Hematopoietic multipotent progenitor cell treated with erythropoietin and hydrocortisone succinate and interleukin-3 and kit ligand, for 17 days (in vitro differentiated cells): ENCODE measurements around the gene NUTF2.

Experiments
- DNase-seq: peaks from one replicate; pipeline ENCODE4 v3.0.0-alpha.2; 2015; ENCODE audit warnings: low spot score

NUTF2 gene

DNA sequence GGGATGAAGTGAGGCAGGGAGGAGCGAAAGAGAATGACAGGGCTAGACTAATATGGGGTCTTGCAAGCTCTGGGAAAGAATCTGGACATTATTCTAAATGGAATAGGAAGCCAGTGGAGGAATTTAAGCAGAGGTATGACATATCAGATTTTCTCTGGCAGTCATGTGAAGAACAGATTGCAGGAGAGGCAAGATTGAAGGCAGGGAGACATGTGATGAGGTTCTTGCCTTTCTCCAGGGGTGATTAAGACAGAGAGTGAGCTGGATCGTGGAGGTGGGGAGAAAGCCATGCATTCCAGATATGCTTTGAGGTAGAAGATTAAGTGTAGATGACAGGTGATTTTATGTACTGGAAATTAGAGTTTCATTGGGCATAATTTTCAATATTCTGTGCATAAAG, 8.9 kb upstream of the NUTF2 start:
- no peak for DNase-seq

DNA sequence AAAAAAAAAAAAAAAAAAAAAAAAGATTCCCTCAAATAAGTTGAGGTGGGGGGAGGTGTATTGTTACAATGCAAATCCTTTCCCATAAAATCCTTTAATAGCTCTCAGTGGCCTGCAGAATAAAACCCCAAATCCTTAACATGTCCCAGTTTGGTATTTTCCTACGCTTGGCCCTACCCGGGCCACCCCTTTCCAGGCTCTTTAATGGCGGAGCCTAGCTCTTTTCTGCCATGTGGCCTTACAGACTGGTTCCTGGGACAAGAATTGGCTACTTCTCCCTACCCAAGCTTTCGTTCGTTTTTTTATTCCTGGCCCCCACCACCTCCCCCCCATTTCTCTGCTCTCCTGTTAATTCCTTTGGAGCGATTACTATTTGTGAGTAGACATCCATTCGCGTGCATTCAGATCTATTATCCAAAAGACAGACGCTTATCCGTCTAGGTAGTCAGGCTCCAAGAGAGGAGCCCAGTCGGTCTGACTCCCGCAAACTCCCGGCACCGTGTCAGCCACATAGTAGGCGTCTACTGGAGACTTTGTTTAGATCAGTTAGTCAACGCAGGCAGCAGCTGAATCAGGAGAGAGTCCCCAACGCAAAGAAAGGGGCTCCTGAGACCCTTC, 5.4 kb upstream of the NUTF2 start:
- no peak for DNase-seq

DNA sequence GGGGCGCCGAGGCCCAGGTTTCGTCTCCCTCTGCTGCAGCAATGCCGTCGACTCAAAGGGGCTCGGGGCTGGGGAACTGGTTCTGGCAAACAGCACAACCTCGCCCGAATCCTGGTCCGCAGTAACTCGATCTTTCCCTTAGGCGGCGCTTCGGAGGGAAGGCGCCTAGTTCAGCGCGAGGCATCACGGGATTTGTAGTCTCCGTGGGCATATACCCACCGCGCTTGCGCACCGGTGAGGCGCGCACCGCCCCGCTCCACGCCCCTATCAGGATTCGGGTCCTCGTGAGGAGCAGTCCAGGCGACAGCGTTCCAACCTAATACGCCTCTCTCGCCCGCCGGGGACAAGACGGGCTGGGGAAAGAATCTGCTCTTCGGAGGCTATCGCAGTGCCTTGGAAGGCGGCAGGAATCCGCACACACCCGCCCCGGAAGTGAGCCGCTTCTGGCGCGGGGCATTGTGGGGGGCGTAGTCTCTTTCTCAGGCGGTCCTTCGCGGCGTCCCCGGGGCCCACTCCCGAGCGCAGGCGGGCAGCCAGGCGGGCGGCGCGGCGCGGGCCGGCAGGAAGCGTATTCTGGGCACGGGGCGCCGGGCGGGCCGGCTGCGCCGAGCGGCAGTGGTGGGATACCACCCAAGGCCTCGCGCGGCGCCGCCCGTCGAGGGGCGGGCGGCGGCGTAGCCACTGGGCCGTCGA, 4.8 kb upstream of the NUTF2 start, which contains the start of gene THAP11:
Gene THAP11 (plus strand): TSS at position 505 of the 693 bp plus-strand sequence. CDS start 235 bp downstream, outside the sequence.
- DNase-seq, result peak; percentile 99

DNA sequence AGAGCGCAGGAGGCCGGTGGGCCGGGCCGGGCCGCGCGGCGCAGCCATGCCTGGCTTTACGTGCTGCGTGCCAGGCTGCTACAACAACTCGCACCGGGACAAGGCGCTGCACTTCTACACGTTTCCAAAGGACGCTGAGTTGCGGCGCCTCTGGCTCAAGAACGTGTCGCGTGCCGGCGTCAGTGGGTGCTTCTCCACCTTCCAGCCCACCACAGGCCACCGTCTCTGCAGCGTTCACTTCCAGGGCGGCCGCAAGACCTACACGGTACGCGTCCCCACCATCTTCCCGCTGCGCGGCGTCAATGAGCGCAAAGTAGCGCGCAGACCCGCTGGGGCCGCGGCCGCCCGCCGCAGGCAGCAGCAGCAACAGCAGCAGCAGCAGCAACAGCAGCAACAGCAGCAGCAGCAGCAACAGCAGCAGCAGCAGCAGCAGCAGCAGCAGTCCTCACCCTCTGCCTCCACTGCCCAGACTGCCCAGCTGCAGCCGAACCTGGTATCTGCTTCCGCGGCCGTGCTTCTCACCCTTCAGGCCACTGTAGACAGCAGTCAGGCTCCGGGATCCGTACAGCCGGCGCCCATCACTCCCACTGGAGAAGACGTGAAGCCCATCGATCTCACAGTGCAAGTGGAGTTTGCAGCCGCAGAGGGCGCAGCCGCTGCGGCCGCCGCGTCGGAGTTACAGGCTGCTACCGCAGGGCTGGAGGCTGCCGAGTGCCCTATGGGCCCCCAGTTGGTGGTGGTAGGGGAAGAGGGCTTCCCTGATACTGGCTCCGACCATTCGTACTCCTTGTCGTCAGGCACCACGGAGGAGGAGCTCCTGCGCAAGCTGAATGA, 4.0 kb upstream of the NUTF2 start:
- peak; percentile 32 for DNase-seq

DNA sequence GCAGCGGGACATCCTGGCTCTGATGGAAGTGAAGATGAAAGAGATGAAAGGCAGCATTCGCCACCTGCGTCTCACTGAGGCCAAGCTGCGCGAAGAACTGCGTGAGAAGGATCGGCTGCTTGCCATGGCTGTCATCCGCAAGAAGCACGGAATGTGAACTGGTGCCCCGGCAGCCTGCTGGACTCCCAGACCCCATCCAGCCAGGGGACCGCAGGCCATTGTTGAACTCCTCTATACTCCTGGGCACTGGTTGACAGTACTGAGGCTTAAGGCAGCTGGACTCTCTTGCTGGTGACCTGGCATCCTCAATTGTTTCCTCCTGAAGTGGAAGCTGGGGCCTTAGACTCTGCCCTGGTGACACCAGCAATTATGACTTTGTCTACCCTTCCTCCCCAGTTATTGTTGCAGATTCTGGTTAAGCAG, 3.4 kb upstream of the NUTF2 start:
- DNase-seq, result no peak

DNA sequence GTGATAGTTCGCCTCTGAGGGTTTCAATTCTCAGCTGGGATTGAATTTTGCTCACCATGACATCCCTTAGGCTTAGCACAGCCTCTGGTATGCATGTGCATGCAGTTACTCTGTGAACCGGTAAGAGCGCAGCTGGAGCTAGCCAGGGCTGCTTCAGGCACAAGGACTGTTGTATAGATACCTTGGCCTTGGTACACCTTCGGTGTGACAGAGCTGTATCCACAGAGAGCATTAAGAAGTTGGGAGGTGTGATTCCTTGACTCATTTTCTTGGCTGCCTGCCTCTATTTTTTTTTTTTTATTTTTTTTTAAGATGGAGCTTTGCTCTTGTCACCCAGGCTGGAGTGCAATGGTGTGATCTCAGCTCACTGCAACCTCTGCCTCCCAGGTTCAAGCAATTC, 2.2 kb upstream of the NUTF2 start:
- DNase-seq, result no peak

DNA sequence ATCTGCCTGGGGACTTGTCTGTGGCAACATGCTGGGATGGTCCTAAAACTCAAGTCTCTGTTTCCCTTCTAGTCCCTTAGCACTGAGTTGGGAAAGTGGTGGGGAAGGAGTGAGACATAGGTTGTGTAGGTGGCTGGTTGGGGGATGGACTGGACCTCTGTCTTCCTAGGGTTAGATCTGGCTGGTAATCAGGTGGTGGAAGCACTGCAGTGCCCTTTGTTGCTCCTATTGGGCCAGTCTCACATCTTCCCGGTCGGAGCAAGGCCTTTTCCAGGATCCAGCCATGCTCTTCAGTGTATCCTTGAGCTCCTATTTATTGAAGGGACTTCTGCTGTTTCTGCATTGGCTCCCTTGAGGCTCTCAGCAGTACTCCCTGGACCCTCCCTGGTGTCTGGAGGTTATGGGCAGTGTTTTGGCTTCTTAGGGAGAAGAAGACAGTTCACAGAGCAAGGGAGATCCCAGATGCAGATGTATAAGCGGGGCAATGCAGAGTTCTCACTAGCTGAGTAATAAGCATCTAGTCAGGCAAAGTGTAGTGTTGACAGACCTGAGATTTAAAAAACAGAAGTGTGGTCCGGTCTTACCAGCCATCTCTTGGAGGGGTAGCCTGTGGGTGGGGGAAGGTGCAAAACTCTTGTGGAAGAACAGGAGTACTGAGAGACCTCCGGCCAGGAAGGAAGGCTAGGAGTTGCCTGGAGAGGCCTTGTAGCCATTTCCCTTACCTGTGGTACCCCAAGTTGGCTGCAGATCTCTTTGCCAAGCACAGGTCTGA, 1.3 kb upstream of the NUTF2 start:
- no peak for DNase-seq

DNA sequence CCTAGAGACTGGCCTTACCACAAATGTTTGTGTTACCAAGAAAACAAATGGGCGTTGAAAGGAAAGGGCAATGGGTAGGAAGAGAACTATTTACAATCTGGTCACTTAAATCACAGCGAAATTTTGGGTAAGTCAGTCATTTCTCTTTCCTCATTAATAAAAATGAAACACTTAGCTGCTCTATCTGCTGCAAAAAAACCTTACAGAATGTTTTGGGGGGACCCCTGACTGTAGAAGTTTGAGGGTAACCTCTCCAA, 742 bp upstream of the NUTF2 start:
- no peak for DNase-seq

DNA sequence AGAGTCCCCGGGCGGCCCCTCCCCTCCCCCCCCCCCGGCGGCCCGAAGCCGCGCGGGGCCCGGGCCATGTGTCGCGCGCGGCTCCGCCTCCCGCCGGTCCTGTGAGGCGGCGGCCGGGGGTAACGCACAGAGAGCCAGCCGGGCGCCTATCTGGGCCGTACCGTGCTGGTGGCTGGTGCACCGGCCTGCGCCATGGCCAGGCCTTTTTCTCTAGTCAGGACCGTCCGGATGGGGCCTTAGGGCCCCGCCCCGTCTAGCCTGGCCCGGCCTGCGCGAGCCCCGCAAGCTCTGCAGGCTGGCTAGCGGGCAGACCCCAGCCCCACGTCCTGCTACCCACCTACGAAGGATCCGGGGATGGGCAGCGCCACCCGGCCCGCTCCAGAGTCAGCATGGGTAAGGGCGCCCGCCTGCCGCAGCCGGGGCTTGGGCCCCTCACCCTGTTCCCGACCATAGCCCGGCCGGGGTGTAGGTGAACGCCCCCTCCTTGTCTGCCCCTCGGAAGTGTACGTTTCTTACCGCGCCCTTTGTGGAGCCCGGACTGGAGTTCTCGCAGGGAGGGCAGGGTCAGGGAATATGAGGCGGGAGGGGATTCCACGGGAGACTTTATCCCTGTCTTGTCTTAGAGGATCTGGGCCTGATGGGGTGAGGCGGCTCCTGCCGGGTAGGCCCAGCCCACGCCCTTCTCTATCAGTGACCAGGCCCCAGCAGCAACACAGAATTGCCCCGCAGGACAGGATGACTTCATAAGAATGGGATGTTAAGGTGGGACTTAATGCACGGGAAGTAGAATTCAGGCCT, 530 bp downstream of the NUTF2 start, which contains the start of gene CENPT:
Gene CENPT (minus strand): TSS at position 630 of the 798 bp plus-strand sequence. CDS start 13,834 bp downstream, outside the sequence.
- peak; percentile 80 for DNase-seq

DNA sequence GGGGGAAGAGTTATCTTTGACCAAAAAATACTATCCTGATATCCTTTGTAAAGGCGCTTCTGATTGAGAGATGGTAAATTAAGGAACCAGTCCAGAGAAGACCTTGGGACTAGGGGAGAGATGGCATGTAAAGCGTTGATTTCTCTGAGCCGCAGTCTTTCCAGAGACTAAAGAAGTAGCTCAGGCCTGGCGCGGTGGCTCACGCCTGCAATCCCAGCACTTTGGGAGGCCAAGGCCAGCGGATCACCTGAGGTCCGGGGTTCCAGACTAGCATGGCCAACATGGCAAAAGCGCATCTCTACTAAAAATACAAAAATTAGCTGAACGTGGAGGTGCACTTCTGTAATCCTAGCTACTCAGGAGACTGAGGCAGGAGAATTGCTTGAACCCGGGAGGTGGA, 1.4 kb downstream of the NUTF2 start:
- no peak for DNase-seq

DNA sequence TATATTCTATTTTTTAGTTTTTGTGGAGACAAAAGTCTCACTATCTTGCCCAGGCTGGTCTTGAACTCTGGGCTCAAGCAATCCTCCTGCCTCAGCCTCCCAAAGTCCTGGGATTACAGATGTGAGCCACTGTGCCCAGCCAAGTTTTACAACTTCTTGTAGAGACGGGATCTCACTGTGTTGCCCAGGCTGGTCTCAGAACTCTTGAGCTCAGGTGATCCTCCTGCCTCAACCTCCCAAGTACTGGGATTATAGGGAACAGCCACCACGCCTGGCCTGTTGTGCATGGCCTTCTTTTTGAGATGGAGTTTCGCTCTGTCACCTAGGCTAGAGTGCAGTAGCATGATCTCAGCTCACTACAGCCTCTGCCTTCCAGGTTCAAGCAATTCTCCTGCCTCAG, 6.9 kb downstream of the NUTF2 start:
- no peak for DNase-seq

DNA sequence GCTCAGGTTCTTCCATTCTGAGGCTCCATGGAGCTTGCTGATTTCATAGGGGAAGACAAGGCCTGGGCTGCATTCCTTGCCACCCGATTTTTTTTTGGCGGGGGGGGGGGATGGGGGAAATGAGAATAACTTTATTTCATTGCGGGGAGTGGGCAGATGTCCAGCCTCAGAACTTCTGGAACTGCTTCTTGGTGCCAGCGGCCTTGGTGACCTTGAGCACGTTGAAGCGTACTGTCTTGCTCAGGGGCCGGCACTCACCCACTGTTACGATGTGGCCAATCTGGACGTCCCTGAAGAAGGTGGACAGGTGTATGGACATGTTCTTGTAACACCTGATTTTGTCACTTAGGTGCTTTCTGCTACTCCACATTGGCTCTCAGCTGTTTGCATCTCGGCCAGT, 9.1 kb downstream of the NUTF2 start:
- no peak for DNase-seq

DNA sequence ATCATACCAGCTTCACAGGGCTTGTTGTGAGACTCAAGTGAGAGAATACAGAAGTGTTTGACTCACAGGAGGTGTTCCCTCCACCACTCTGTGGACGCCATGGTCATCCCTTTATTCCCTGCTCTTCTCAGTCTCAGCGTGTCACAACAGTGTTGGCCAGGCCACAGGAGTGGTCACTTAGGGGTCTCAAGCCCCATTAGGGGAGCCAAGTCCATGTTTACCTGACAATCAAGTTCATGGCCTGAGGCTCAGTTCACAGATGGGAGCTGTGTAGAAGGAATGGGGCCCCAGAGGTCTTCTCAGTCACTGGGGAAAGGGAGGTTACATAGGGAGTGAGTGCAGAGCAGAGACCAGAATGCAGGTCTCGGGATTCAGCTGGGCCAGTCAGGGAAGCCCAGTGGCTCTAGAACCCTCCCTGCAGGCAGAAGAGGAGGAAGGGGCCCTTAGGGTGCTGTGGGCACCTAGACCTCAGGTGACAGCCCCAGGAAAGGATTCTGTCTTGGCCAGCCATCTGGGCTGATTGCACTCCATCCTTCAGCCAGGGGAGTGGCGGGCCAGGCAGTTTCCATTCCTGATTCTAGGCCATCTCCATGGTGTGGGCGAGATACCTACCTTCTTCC, 10.3 kb downstream of the NUTF2 start:
- DNase-seq, result no peak

DNA sequence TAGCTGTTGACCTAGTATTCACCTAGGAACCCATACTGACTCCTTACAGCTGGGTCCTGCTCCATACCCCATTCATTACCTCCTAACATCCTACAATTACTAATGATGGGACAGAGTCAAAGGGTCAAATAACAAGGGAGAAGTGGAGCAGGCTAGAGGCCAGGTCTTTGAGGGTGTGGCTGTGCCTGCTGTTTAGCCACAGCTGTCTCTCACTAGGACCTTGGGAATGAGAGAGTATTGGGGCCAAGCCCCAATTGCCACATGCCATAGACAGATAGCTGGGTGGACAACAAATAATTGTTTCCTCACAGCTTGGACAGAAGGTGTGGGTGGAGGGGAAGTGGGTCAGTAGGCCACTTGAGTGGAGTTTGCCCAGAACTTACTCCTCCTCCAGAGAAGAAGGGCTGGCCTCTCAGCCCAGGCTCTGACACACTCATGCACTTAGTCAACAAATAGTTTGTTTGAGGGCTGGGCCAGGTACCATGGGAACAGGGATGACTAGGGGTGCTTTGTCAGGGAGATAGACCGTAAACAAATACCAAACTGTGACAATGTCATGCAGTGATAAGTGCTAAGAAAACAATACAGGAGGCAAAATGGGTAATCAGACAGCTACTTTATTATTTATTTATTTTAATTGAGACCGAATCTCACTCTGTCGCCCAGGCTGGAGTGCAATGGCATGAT, 11.0 kb downstream of the NUTF2 start:
- DNase-seq, result no peak

DNA sequence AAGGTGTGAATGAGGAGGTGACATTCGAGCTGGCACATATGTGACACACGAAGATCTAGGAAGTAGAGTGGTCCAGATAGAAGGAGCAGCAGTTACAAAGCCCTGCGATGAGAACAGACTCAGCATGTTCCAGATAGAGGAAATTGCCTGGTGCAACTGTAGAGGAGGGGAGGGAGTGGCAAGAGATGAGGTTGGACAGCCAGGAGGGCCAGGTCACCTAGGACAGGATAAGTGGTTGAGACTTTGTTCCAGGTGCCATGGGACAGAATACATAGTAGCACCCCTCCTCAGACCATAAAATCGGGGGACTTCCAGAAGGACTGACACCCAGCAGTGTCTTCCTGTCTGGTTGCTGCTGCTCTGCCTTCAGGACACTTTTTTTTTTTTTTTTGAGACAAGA, 11.8 kb downstream of the NUTF2 start:
- no peak for DNase-seq

DNA sequence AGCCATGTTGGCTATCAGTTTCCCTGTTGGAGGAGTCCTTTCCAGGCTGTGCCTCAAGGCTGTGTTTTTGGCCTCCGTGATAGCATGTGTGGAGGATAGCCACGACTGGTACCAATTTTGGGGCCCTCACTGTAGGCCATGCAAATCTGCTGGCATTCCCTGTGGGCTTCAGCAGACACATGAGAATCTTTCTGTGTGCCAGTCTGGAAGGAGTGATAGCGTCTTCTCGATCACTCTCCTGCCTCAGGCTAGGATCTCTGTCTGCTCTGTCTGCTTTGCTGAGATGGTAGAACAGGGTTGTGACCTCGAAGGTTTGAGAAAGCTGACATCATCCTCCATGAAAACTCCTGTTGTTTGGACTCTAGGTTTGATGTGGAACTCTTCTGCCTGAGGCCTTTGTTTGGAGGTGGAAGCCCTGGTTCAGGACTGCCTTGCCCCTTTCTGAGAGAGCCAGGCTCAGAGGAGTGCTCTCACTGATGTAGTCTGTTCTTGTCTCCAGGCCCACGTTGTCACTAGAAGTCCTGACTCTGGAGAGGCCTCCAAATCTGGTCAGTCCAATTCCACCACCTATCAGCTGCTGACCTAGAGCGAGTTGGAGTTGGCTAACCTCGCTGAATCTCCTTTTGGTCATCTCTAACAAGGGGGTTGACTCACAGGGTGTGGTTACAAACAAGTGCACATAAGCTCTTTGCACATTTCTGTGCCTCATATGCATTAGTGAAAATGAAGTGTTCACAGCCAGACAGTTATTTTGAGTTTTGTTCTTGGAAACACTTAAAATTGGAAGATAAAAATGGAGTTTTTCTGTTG, 14.1 kb downstream of the NUTF2 start:
- DNase-seq, result no peak

DNA sequence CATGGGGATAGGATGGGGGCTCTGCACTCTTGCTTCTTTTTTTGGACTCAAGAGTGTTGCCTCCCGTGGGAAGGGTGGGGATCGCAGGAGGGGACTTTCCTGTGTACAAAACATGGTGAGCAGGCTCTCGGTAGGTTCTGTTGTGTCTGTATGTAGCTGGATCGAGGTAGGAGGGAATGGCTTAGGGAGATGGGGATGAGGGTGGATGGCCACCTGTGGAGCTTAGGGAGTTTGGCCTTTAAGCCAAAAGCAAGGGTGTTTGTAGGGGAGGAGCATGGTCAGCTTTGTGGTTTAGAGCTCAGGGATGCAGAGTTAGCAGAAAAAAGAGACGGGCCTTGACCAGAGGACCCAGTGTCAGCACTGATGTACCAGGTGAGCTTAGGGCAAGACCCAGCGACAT, 15.1 kb downstream of the NUTF2 start:
- DNase-seq, result no peak

DNA sequence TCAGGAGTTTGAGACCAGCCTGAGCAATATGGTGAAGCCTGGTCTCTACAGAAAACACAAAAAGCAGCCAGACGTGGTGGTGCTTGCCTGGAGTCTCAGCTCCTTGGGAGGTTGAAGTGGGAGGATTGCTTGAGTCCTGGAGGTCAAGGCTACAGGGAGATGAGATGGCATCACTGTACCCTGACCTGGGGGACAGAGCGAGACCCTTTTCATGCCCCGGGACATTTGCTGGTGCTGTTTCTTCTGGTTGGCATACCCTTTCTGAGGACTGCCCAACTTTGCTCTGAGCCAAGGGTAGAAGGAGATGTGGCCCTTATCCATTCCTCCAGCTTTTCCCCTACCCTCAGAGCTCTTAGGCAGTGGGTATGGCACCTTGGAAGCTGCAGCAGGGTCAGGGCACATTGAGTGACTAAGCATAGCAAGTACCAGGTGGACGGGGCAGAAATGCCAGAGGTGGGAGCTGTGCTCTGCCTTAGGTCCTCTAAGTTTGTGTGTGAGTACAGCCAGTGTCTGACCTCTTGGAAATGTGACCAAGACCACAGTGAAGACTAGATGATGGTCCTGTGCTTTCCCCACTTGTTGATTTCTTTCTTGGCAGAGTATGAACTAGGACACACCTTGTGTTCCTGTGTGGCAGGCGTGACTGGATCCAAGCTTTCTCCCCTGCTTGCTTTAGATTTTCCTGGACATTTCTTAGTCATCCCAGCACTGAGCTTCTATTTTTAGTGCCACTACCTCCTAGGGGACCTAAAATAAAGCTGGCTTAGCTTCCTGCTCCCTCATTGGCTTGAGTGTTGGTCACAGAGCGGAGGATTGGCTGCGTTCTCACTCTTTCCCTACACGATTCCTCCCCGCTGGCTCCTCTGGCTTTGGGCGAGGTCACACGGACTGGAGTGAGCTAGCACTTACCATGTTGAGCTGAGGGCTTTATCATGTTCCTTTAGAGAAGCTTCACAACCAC, 16.2 kb downstream of the NUTF2 start:
- no peak for DNase-seq
